GM12878 (cell line): ENCODE measurements around the gene ARMC3.

ENCODE experiments used
- CBFB ChIP-seq: IDR thresholded peaks from 2 replicates; pipeline ENCODE4 v1.6.1; 2016; ENCODE audit warnings: antibody characterized with exemption, low read depth
- JUNB ChIP-seq: IDR thresholded peaks from 2 replicates; pipeline ENCODE4 v1.6.1; 2016; ENCODE audit warnings: antibody characterized with exemption, mild to moderate bottlenecking
- SRF ChIP-seq, 2 experiments: IDR thresholded peaks; 2 replicates each; pipeline ENCODE4 v1.6.1; 2011; ENCODE audit warnings: low read depth in 2 of 2, low read length in 2 of 2, mild to moderate bottlenecking in 1 of 2, moderate library complexity in 1 of 2

DNA sequence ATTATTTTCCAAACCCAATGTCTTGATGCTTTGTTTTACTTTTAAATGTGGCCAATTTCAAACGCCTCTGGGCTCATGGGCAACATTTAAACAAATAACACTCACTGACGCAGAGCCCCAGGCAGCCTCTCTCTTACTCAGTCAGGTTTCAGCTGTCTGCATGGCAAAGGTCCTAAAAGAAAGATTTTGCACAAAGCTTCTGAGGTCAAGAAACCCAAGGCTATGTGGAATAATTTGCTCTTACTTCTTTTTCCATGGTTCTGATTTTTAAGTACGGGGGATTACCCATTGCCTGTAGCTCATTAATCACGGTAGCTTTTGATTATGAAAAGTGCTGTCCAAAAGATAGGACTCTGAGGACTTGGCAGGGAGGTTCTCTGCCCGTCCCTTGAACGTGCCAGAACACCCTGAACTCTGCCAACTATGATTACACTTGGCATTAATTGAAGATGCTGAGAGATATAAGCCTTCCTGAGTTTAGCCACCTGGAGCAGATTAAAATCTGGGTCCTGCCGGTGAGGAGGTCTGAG is 153.4 kb downstream of the ARMC3 start:
- TF ChIP-seq CBFB: no peak
- TF ChIP-seq SRF (IDR thresholded peaks at IDR 0.05; ENCODE audit: low read depth in 2 of 2, low read length in 2 of 2): no peak
- no peak for TF ChIP-seq JUNB
